GM12864 (cell line): Measurements from ENCODE around the gene COL6A5.
A peak's percentile ranks its signal among the peaks of the same experiment; 100 is the strongest.

Source experiments
- DNase-seq: peaks from one replicate; pipeline ENCODE4 v3.0.0-alpha.2; 2011; ENCODE audit warnings: low read depth
- H3K4me3 ChIP-seq: 2 replicates; pipeline ENCODE4 v1.5.1; 2011; ENCODE audit warnings: mild to moderate bottlenecking, low read depth, low read length, control low read depth
- TF ChIP-seq, protein P1 (sequence below): IDR thresholded peaks from 2 replicates; pipeline ENCODE4 v1.5.1; 2011; ENCODE audit warnings: low read depth, mild to moderate bottlenecking, moderate library complexity, low read length, control low read depth, inconsistent platforms; ENCODE audit errors: missing control alignments

Gene COL6A5

DNA sequence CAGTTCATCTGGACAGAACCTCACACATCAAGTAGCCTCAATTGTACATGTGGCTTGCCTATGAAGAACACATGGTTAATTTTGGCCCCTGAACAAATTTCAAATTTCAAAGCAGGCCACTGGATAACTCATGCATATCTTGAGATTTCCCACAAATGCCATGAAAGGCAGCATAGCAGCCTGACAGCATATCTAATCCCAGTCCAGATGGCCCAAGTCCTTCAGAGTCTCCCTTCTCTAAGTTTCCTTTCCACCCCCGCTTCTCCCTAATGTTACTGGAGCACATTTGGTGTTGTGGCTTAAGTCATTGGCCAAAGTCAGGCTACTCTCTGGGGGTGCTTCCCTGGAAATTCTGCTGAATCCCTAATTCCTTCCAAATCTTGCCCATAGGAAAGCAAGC lies 117.7 kb downstream of the COL6A5 start:
- DNase-seq = no peak
- TF ChIP-seq, protein P1, sequence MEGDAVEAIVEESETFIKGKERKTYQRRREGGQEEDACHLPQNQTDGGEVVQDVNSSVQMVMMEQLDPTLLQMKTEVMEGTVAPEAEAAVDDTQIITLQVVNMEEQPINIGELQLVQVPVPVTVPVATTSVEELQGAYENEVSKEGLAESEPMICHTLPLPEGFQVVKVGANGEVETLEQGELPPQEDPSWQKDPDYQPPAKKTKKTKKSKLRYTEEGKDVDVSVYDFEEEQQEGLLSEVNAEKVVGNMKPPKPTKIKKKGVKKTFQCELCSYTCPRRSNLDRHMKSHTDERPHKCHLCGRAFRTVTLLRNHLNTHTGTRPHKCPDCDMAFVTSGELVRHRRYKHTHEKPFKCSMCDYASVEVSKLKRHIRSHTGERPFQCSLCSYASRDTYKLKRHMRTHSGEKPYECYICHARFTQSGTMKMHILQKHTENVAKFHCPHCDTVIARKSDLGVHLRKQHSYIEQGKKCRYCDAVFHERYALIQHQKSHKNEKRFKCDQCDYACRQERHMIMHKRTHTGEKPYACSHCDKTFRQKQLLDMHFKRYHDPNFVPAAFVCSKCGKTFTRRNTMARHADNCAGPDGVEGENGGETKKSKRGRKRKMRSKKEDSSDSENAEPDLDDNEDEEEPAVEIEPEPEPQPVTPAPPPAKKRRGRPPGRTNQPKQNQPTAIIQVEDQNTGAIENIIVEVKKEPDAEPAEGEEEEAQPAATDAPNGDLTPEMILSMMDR = no peak
- no peak overlapping the region for H3K4me3 ChIP-seq

DNA sequence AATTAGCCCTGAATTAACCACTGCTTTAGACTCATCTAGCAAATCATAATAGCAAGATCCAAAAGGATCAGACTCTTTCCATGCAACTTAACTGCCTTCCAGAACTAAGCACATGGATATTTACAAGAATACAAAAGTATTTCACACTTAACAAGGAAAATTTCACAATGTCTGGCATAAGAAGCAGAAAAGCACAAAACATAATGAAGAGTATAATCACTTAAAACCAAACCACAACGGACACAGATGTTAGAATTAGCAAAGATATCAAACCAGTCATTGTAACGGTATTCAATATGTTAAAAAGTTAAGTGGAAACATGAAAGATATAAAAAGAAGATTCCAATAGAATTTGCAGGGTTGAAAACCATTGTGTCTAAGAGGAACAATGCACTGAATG lies 120.0 kb downstream of the COL6A5 start:
- TF ChIP-seq, protein P1 = no peak
- DNase-seq = no peak
- no peak overlapping the region for H3K4me3 ChIP-seq

DNA sequence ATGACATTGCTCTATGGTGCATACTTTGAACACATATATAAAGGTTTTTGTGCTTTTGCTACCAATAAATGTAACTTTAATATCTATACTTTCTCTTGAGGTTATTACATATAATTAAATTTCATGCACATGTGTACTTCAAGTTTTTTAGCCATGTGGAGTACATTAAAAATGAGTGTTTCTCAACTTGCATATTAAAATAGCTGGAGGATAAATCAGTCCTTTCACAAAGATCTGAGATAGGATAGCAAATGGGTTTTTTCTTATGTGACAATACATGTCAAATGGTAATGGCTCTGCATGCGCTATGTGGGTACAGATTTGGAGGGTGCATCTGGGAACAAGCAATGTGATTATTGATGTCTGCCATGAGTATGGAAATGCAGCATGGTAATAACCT lies 122.8 kb downstream of the COL6A5 start:
- TF ChIP-seq, protein P1 = no peak
- H3K4me3 ChIP-seq = no peak overlapping the region
- no peak for DNase-seq

DNA sequence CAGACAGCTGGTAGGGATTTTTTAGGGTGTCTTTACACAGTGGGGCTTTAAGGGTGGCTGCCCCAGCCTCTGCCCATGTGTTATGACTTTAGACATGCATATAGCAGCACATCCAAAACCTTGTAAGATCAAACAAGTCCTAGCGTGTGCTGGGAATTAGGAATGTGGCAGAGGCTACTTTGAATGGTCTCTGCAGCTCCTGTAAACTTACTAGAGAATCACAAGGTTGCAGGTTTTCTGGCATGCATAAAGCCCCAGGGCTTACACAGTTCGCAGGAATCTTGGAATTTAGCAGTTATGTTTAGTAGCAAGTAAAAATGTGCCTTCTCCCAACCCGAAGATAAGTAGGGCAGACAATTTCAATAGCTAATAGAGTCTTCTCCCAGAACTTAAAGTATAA lies 124.7 kb downstream of the COL6A5 start:
- TF ChIP-seq, protein P1 = no peak
- H3K4me3 ChIP-seq = no peak overlapping the region
- DNase-seq = no peak

DNA sequence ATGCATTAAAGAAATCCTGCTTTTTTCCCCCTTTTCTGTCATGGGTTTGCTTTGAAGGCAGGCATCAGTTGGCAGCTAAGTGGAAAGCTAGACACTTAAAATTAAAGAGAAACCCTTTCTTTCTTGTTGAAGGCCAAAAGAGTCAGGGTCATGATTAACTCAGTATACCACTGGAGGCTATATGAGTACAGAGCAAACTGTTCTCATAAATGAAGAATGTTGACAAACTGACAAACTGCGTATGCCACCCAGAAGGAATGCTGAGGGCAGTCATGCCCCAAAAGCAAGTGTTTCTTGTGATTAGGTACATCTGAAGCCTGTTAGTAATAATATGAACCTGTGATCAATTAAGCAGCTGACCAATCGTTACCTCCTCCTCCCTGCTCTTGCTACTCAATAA lies 127.9 kb downstream of the COL6A5 start:
- TF ChIP-seq, protein P1 = no peak
- no peak overlapping the region for H3K4me3 ChIP-seq

DNA sequence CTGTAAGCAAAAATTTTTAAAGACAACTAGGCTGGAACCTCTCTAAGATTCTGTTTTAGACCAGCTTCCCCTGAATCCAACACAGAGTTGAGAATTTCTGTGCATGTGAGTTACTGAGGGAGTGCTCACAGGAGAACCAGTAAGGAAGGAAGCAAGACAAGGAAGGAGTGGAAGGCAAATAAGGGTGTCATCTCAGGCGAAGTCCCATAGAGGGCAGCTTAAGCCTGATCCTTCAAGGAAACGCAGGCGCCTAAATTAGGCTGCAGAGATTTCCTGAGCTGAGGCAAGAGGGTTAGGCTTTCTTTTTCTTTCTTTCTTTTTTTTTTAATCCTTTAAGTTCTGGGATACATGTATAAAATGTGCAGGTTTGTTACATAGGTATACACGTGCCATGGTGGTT lies 135.3 kb downstream of the COL6A5 start:
- TF ChIP-seq, protein P1 = peak; percentile 49
- H3K4me3 ChIP-seq = no peak overlapping the region
- no peak for DNase-seq

More for the DNA sequence above, 127.9 kb downstream of the COL6A5 start:
- no peak for DNase-seq

DNA sequence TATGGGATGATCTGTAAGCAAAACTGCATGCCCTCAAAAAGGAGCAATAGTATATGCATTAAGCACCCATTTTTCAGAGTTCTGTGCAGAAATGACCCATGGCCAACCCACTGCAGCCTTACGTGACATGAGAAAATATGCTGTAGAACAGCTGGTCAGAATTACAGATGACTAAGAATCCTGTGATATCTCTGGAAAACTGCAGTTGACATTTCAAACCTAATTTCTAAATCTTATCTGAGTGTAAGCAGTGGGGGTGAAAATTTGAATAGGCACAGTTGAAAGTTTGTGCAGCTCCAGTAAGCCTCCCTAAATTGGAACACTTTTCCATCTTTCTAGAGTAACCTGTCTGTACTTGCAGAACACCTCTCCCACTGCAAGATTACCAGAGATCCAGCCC lies 142.8 kb downstream of the COL6A5 start:
- DNase-seq = no peak
- TF ChIP-seq, protein P1 = no peak
- H3K4me3 ChIP-seq = no peak overlapping the region
